Breast epithelium (tissue), 3 donors: ENCODE measurements around the gene POFUT1.

Source experiments
- CTCF ChIP-seq, 3 donors: fragments of 450-650 bp; IDR thresholded peaks; one replicate each; pipeline ENCODE4 v1.5.1; 2016 to 2017; ENCODE audit warnings: antibody characterized with exemption in 3 of 3, mild to moderate bottlenecking in 3 of 3, moderate library complexity in 3 of 3
- POLR2A ChIP-seq: fragments of 450-650 bp; IDR thresholded peaks from one replicate; pipeline ENCODE4 v1.6.1; 2016; ENCODE audit warnings: antibody characterized with exemption, mild to moderate bottlenecking, moderate library complexity
- POLR2AphosphoS5 ChIP-seq, 3 donors: sonication (generic); formaldehyde crosslinking; IDR thresholded peaks; one replicate each; pipeline ENCODE4 v1.6.1; 2017; ENCODE audit warnings: antibody characterized with exemption in 3 of 3

DNA sequence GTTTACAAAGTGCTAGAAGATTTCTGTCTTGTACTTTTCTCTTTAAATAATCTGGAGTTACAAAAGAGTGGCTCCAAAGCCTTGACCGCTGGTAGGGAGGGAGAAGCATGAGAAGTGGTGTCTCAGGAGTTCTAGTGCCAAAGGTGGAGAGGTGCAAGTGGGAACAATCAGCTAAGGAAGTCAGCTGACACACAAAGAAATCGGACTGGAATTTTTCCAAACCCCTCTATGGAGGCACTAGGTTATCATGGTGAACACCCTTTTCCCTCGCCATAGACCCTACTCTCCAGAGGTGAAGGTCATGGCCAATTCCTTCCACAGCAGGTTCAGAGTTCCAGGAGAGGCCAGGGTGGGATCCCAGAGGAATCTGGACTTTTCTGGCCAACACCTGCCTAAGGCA lies 15.0 kb upstream of the POFUT1 start:
- TF ChIP-seq CTCF (IDR thresholded peaks at IDR 0.05) (no peak), POLR2A (no peak), POLR2AphosphoS5 (IDR thresholded peaks at IDR 0.05) (no peak)
